Embryonic facial prominence (tissue), 1 donor: Measurements from ENCODE around the gene MAP4K5.
"Not testable (repeated sequence)": the region's sequence is repeated elsewhere in the genome, so short reads cannot be mapped to it uniquely, and the experiment has no call there.

ENCODE experiments used
- DNase-seq: peaks from one replicate; pipeline ENCODE4 v3.0.0-alpha.2; 2016; ENCODE audit errors: extremely low spot score

Gene MAP4K5

GRCh38 chr14:50531595-50532501 is 521 bp downstream of the MAP4K5 start:
- DNase-seq, result no peak

GRCh38 chr14:50530794-50531365 is 1.5 kb downstream of the MAP4K5 start:
- DNase-seq, result no peak

GRCh38 chr14:50530358-50530757 is 2.0 kb downstream of the MAP4K5 start:
- DNase-seq, result no peak

- no peak for DNase-seq
These were observed 2.8 kb downstream of the MAP4K5 start for GRCh38 chr14:50529288-50530179.

- no peak for DNase-seq
These were observed 4.4 kb downstream of the MAP4K5 start for GRCh38 chr14:50528000-50528399.

GRCh38 chr14:50524731-50525515 is 7.4 kb downstream of the MAP4K5 start:
- DNase-seq, result no peak

- DNase-seq, result no peak
These were observed 8.3 kb downstream of the MAP4K5 start for GRCh38 chr14:50524060-50524459.

- DNase-seq, result no peak
These were observed 8.9 kb downstream of the MAP4K5 start for GRCh38 chr14:50523271-50524041.

- DNase-seq, result no peak
These were observed 10.4 kb downstream of the MAP4K5 start for GRCh38 chr14:50521912-50522341.

- DNase-seq, result no peak
These were observed 11.2 kb downstream of the MAP4K5 start for GRCh38 chr14:50520947-50521815.

GRCh38 chr14:50516091-50516490 is 16.3 kb downstream of the MAP4K5 start:
- no peak for DNase-seq

- DNase-seq, result no peak
These were observed 19.9 kb downstream of the MAP4K5 start for GRCh38 chr14:50512463-50512862.

GRCh38 chr14:50510157-50510556 is 22.2 kb downstream of the MAP4K5 start:
- DNase-seq, result no peak

GRCh38 chr14:50507078-50507477 is 25.3 kb downstream of the MAP4K5 start:
- DNase-seq, result not testable (repeated sequence)

- DNase-seq, result no peak
These were observed 30.7 kb downstream of the MAP4K5 start for GRCh38 chr14:50501642-50502041.

- DNase-seq, result no peak
These were observed 35.0 kb downstream of the MAP4K5 start for GRCh38 chr14:50497351-50497750.

- no peak for DNase-seq
These were observed 42.5 kb downstream of the MAP4K5 start for GRCh38 chr14:50489851-50490250.

- DNase-seq, result no peak
These were observed 43.8 kb downstream of the MAP4K5 start for GRCh38 chr14:50488521-50488920.

- DNase-seq, result no peak
These were observed 53.3 kb downstream of the MAP4K5 start for GRCh38 chr14:50479041-50479440.

- no peak for DNase-seq
These were observed 54.6 kb downstream of the MAP4K5 start for GRCh38 chr14:50477760-50478159.
